Small intestine (tissue), 7 donors: ENCODE data around the gene RNF144B. TPM values are rescaled to one million over a fixed set of nuclear protein-coding genes. Genes with fewer than 3 reads are reported as not detected.
"Not testable (repeated sequence)": the region's sequence is repeated elsewhere in the genome, so short reads cannot be mapped to it uniquely, and the experiment has no call there.

ENCODE experiments used
- DNase-seq, 2 donors: peaks; one replicate each; pipeline versions ENCODE4 v3.0.0 to v3.0.0-alpha.2; 2013
- FAIRE-seq: peaks from 2 replicates; lab custom pipeline; 2012; peaks lifted over from hg19 to GRCh38; lab: Jason Lieb, UNC
- H3K27ac ChIP-seq, 3 donors: one replicate each; pipeline ENCODE4 v1.5.1; 2013; ENCODE audit warnings: low read length in 2 of 3, mild to moderate bottlenecking in 2 of 3, control low read depth in 1 of 3, inconsistent platforms in 1 of 3, low read depth in 1 of 3, moderate library complexity in 1 of 3
- H3K27me3 ChIP-seq, 3 donors: one replicate each; pipeline ENCODE4 v1.6.1; 2013; ENCODE audit warnings: low read length in 3 of 3, inconsistent platforms in 1 of 3; ENCODE audit not compliant: control insufficient read depth in 3 of 3, insufficient read depth in 3 of 3
- H3K36me3 ChIP-seq, 3 donors: one replicate each; pipeline ENCODE4 v1.6.1; 2013; ENCODE audit warnings: low read length in 3 of 3, inconsistent platforms in 1 of 3, low read depth in 1 of 3, mild to moderate bottlenecking in 1 of 3, moderate library complexity in 1 of 3; ENCODE audit not compliant: control insufficient read depth in 3 of 3, insufficient read depth in 2 of 3
- H3K4me1 ChIP-seq, 3 donors: one replicate each; pipeline ENCODE4 v1.6.1; 2013; ENCODE audit warnings: low read length in 2 of 3, inconsistent platforms in 1 of 3, low read depth in 1 of 3, mild to moderate bottlenecking in 1 of 3, moderate library complexity in 1 of 3; ENCODE audit not compliant: control insufficient read depth in 3 of 3, insufficient read depth in 2 of 3
- H3K4me3 ChIP-seq, 3 donors: one replicate each; pipeline ENCODE4 v1.5.1; 2013; ENCODE audit warnings: low read length in 3 of 3, control low read depth in 1 of 3, inconsistent platforms in 1 of 3, low read depth in 1 of 3, mild to moderate bottlenecking in 1 of 3, moderate library complexity in 1 of 3
- H3K9me3 ChIP-seq, 2 donors: one replicate each; pipeline ENCODE4 v1.6.1; 2013; ENCODE audit warnings: low read depth in 1 of 2, low read length in 1 of 2; ENCODE audit not compliant: control insufficient read depth in 2 of 2, insufficient read depth in 1 of 2
- whole genome bisulfite sequencing, 3 donors: extraction: QIAGEN DNeasy Blood & Tissue Kit; methylation state at CpG; one replicate each; pipeline ENCODE4 v1.1.7; 2013; 5-methylcytosine and 5-hydroxymethylcytosine counted together
- polyA plus RNA-seq, 4 donors: library from polyadenylated mRNA; stranded (reverse) in 3 of 4; unstranded in 1 of 4; fragments of 200-250 nt in 3 of 4; fragments of 120-200 nt in 1 of 4; gene quantifications; one replicate each; pipeline versions ENCODE4 v1.2.1 to v1.2.3, GENCODE V29; 2013
- donor health status: healthy with polysubstance abuse.
- donor health status: control.
- donor health status: control.
- donor health status: Bipolar disorder and iron deficiency.
- donor health status: healthy.

Gene RNF144B
- polyA plus RNA-seq, 4 donors, result 1.9 to 4.0 (median 3.1) TPM

DNA sequence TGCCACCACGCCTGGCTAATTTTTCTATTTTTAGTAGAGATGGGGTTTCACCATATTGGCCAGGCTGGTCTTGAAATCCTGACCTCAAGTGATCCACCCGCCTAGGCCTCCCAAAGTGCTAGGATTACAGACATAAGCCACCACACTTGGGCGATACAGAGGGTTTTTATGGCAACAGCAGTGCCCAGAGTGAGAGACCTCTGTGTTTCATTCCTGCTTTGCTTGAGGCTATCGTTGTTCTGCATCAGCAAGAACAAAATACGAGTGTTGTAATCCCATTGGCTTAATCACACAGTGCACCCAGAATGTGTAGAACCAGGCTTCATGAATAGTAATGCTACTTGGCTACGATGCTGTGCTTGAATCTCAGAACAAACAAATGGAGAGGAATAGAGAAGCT lies 70.9 kb downstream of the RNF144B start:
- not testable (repeated sequence) for H3K27ac ChIP-seq, H3K36me3 ChIP-seq, DNase-seq, FAIRE-seq, H3K9me3 ChIP-seq, H3K4me3 ChIP-seq, H3K27me3 ChIP-seq, H3K4me1 ChIP-seq
- WGBS, 3 donors, result 90 to 96% (median 93%) methylated on average over 6 of the region's 6 CpGs

DNA sequence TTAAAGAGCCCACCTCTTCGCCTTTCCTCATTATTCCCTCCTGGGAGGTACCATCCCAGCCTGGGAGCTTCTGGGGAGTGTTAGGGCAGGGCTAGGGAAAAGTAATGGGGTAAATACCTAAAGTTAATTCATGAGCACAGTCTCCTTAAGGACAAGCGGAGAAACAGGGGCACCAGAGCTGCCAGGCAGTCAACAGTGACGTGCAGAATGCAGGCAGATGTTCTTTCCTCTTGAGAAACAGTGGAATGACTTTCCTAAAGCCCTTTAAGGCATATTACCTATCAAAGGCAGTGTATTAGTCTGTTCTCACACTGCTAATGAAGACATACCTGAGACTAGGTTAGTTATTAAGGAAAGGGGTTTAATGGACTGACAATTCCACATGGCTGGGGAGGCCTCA lies 76.3 kb downstream of the RNF144B start:
- H3K4me1 ChIP-seq, result no peaks in the 10 kb centered on the region
- peaks cover 2 to 3% of the 10 kb centered on the region in 2 donors for H3K9me3 ChIP-seq
- WGBS, 3 donors, result 93 to 97% (median 96%) methylated on average over 3 of the region's 3 CpGs
- DNase-seq (no peak), FAIRE-seq (no peak)
- no peaks in the 10 kb centered on the region for H3K27me3 ChIP-seq
- H3K36me3 ChIP-seq, result peaks cover 0 to 3% (median 2%) of the 10 kb centered on the region in 3 donors
- no peak overlapping the region for H3K4me3 ChIP-seq
- H3K27ac ChIP-seq, result no peak overlapping the region

DNA sequence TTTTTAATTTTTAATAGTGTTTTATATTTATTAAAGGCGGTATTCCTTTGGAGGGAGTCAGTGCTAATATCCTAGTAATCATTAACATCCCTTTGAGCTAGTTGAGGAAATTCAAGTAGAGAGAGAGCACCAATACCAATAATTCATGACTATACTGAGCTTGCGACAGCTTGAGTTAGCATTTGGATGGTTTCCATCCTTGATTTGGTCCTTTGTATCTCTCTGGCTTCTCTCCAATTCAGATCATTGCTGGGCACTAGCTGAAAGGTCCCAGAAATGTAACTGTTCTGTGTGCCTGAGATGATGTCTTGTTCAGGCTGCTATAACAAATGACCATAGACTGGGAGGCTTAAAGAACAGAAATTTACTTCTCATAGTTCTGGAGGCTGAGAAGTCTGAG lies 77.0 kb downstream of the RNF144B start:
- H3K4me1 ChIP-seq, result no peaks in the 10 kb centered on the region
- no peak overlapping the region for H3K4me3 ChIP-seq
- DNase-seq (no peak), FAIRE-seq (no peak)
- H3K27me3 ChIP-seq, result no peaks in the 10 kb centered on the region
- H3K36me3 ChIP-seq, result peaks cover 0 to 3% (median 2%) of the 10 kb centered on the region in 3 donors
- no peak overlapping the region for H3K27ac ChIP-seq
- WGBS, 3 donors, result 83 to 91% (median 84%) methylated on average over 2 of the region's 2 CpGs
- H3K9me3 ChIP-seq, result peaks cover 2 to 3% of the 10 kb centered on the region in 2 donors

DNA sequence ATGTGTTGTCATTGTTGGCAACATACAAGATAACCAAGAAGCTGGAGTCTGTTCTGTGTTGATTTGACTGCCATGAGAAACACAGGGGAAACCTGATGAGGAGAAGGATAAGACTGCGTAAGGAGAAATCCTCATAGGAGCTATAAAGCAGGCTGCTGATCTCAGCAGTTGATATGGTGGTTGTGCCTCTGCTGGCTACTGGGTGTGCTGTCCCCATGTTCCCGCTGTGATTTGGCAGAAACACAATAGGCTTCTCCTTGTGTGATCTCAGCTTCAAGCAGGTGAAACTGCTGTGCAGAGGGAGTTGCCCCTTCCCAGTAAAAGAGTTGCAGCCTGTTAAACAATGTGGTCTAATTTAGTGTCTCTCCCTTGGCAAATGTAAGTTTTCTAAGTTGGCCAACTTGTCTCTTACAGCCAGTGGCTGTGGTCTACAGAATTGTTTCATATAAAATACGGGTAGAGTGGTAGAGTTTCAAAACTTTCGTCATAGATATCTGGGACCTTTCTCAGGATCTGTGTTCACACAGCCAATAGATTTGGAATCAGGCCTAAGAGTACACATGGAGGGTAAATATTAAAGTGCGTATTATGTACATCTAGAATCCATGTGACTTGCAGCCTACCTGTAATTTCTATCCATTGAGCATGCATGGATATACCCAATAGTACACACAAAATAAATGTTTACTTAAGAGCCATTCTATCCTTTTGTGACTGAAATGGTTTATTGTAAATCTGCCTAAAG lies 78.4 kb downstream of the RNF144B start:
- 90 to 94% (median 90%) methylated on average over 5 of the region's 5 CpGs for WGBS, 3 donors
- DNase-seq (no peak), FAIRE-seq (no peak)
- H3K36me3 ChIP-seq, result peaks cover 0 to 3% (median 2%) of the 10 kb centered on the region in 3 donors
- H3K9me3 ChIP-seq, result peaks cover 0 to 2% of the 10 kb centered on the region in 2 donors
- H3K4me1 ChIP-seq, result no peaks in the 10 kb centered on the region
- no peaks in the 10 kb centered on the region for H3K27me3 ChIP-seq
- no peak overlapping the region for H3K27ac ChIP-seq
- H3K4me3 ChIP-seq, result no peak overlapping the region

DNA sequence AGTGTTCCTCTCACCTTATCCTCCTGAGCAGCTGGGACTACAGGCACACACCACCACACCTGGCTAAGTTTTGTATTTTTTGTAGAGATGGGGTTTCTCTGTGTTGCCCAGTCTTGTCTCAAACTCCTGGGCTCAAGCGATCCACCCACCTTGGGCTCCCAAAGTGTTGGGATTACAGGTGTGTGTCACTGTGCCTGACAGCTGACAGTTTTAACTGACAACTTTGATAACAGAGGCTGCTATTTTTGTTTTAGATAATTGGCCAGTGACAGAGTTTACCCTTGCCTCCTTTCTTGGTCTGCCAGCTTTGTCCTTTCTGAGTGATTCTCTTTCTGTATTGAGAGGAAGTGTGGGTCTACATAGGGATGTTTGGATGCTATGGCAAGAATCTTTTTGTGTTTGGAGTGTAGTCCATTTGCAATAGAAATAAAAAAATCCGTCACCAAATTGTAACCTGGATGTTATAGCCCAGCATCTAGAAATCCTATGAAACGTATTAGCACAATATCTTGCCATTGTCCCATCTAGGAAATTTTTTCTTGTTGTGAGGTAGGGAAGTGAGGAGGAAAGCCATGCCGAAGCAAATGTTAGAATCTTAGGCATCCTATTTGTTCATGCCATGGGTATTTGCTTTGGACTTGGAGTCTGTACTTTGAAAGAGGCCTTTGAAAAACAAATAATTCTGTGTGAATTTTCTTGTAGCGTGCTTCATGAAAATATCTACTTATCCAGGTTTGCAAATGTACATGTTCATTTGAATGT lies 80.8 kb downstream of the RNF144B start:
- Histone ChIP-seq H3K27ac (no peak overlapping the region), H3K27me3 (no peaks in the 10 kb centered on the region), H3K36me3 (peaks cover 0 to 3% (median 2%) of the 10 kb centered on the region in 3 donors), H3K4me3 (no peak overlapping the region), H3K9me3 (peaks cover 0 to 2% of the 10 kb centered on the region in 2 donors), H3K4me1 (no peaks in the 10 kb centered on the region)
- DNase-seq (no peak), FAIRE-seq (no peak)
- WGBS, 3 donors, result 72 to 77% (median 76%) methylated on average over 5 of the region's 5 CpGs

DNA sequence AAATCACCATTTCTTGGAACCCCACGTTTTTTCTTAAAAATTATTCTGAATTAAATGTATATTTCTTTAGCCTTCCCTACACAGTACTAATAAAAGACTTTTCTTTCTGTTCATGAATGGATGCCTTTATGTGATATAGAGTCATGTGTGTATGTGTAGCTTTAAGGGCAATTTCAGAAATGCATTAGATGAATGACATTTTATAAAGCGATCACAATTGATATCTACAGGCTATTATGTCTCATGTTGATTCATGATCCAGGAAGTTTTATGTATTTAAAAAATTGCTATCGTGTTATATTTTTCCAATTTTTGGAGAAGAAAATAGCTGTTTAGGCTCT lies 81.3 kb downstream of the RNF144B start:
- H3K4me3 ChIP-seq, result no peak overlapping the region

DNA sequence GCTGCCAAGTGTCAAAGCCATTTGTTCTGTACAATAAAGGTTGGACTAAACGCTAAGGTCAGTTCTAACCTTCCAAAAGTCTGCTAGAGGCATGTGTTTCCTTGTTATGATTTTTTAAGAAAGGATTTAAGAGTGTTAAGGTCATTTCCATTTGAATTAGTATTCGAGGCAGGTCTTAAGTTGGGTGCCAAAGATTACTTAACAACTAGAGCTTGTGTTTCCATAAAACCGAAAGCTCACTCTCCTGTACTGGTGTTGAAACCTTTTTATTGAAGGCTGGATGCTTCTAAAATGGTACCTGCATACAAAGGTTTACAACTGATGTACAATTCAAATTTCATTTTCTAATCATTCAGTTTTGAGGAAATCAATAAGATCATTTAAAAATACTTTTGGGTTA lies 82.4 kb downstream of the RNF144B start:
- Histone ChIP-seq H3K36me3 (peaks cover 0 to 3% (median 0%) of the 10 kb centered on the region in 3 donors), H3K9me3 (no peaks in the 10 kb centered on the region), H3K4me3 (no peak overlapping the region), H3K27me3 (no peaks in the 10 kb centered on the region), H3K27ac (no peak overlapping the region), H3K4me1 (no peaks in the 10 kb centered on the region)
- WGBS, 3 donors, result 65 to 72% (median 71%) methylated on average over 3 of the region's 3 CpGs
- FAIRE-seq (no peak), DNase-seq (no peak)

More for the DNA sequence above, 81.3 kb downstream of the RNF144B start:
- 85 to 88% (median 86%) methylated on average over 3 of the region's 3 CpGs for WGBS, 3 donors
- no peaks in the 10 kb centered on the region for H3K27me3 ChIP-seq
- H3K27ac ChIP-seq, result no peak overlapping the region
- no peaks in the 10 kb centered on the region for H3K4me1 ChIP-seq
- no peaks in the 10 kb centered on the region for H3K9me3 ChIP-seq
- FAIRE-seq (no peak), DNase-seq (no peak)
- peaks cover 0 to 3% (median 0%) of the 10 kb centered on the region in 3 donors for H3K36me3 ChIP-seq

DNA sequence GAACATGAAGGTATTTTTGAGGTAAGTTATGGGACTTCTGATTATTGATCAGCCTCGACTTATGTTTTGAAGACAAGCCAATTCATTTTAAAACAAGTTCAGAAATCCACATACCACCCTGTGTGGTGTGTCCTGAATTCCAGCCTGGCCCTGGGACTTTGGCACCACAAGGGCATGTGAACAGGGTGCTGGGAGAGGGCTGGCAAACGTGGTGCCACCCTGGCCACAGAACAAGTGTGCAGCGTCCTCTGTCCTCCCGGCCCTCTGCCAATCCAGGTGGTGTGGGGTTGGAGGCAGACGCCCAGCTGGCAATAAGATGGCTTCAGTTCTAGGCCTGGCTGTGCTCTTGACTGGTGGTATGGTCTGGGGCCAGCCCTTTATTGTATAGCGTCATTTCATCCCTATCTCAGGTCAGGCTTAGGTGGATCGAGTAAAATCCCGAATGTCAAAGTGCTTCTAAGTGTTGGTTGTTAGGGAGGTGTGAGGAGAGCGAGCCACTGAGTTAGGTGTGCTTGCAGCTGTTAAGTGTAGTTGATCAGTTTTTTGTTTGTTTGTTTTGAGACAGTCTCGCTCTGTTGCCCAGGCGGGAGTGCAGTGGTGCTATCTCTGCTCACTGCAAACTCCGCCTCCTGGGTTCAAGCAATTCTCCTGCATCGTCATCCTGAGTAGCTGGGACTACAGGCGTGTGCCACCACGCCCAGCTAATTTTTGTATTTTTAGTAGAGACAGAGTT lies 84.2 kb downstream of the RNF144B start:
- no peaks in the 10 kb centered on the region for H3K4me1 ChIP-seq
- H3K27me3 ChIP-seq, result no peaks in the 10 kb centered on the region
- no peak for FAIRE-seq
- H3K9me3 ChIP-seq, result no peaks in the 10 kb centered on the region
- H3K27ac ChIP-seq, result no peak overlapping the region
- H3K36me3 ChIP-seq, result no peaks in the 10 kb centered on the region
- 77 to 83% (median 77%) methylated on average over 15 of the region's 15 CpGs for WGBS, 3 donors
- H3K4me3 ChIP-seq, result no peak overlapping the region
- DNase-seq, result no peak
